ENCODE measurements around the gene BCAN.
"Not testable (repeated sequence)": the region's sequence is repeated elsewhere in the genome, so short reads cannot be mapped to it uniquely, and the experiment has no call there.

BCAN gene

GRCh38 chr1:156616463-156616862 is 25.5 kb upstream of the BCAN start:
- no peak for DNase-seq

- DNase-seq, result peak; percentile 44
Measured at GRCh38 chr1:156618853-156619581, 22.9 kb upstream of the BCAN start, which contains the start of gene HAPLN2. Gene HAPLN2, plus strand, starts transcription at chr1:156619415. Its CDS starts 4,076 bp downstream, at chr1:156623491.

GRCh38 chr1:156619582-156619955 is 22.3 kb upstream of the BCAN start:
- DNase-seq, result no peak

GRCh38 chr1:156622581-156623297 is 19.2 kb upstream of the BCAN start:
- DNase-seq, result no peak

GRCh38 chr1:156623946-156624813 is 17.7 kb upstream of the BCAN start:
- DNase-seq, result peak; percentile 74

- no peak for DNase-seq
Measured at GRCh38 chr1:156624814-156625435, 17.0 kb upstream of the BCAN start.

- peak; percentile 84 for DNase-seq
Measured at GRCh38 chr1:156625436-156626078, 16.4 kb upstream of the BCAN start.

- no peak for DNase-seq
Measured at GRCh38 chr1:156626079-156626438, 15.9 kb upstream of the BCAN start.

GRCh38 chr1:156627313-156627880 is 14.5 kb upstream of the BCAN start:
- peak; percentile 57 for DNase-seq

GRCh38 chr1:156629823-156630449 is 12.0 kb upstream of the BCAN start:
- DNase-seq, result no peak

- DNase-seq, result not testable (repeated sequence)
Measured at GRCh38 chr1:156631152-156631551, 10.8 kb upstream of the BCAN start.

GRCh38 chr1:156632355-156632754 is 9.6 kb upstream of the BCAN start:
- no peak for DNase-seq

GRCh38 chr1:156638189-156638985 is 3.5 kb upstream of the BCAN start:
- DNase-seq, result no peak

GRCh38 chr1:156639601-156640101 is 2.3 kb upstream of the BCAN start:
- DNase-seq, result no peak

- no peak for DNase-seq
Measured at GRCh38 chr1:156640842-156641706, 843 bp upstream of the BCAN start.

GRCh38 chr1:156642265-156643048 is 540 bp downstream of the BCAN start:
- DNase-seq, result no peak

GRCh38 chr1:156643049-156643777 is 1.3 kb downstream of the BCAN start:
- DNase-seq, result no peak

- DNase-seq, result peak; percentile 39
Measured at GRCh38 chr1:156643778-156644092, 1.8 kb downstream of the BCAN start.
